ENCODE data around the gene ARHGEF7.
"Not testable (repeated sequence)": the region's sequence is repeated elsewhere in the genome, so short reads cannot be mapped to it uniquely, and the experiment has no call there.

ARHGEF7 gene

DNA sequence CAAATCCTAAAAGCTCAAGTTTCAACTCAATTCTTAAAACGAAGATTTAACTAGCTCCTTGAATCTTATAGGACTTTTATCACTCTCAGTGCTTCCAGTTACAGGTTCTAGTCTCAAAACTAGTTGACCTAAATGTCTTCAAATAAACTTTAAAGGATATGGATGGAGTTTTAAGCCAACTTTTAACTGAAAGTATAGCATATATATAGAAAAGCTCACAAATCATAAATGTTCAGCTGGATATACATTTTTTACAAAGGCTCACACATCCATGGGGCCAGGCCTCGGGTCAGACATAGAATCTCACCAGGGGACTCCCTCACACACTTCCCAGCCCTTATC, 47.1 kb upstream of the ARHGEF7 start:
- H3K27me3 ChIP-seq (ENCODE audit: low read length), result no peaks in the 10 kb centered on the region
- H3F3A ChIP-seq (ENCODE audit: insufficient read depth), result no peaks in the 10 kb centered on the region
- H4K20me1 ChIP-seq (ENCODE audit: low read depth, low read length), result no peaks in the 10 kb centered on the region
- H3K27ac ChIP-seq (ENCODE audit: low read depth, low read length), result no peak overlapping the region
- no peak overlapping the region for H3K4me3 ChIP-seq (ENCODE audit: insufficient read depth, low read length, poor library complexity, severe bottlenecking)
- H3K9me2 ChIP-seq (replicated peaks; ENCODE audit: insufficient read depth, low read length), result no peaks in the 10 kb centered on the region
- no peaks in the 10 kb centered on the region for H3K79me2 ChIP-seq (ENCODE audit: insufficient read depth, low read length)
- H3K9ac ChIP-seq (ENCODE audit: low read length), result no peak overlapping the region
- no peak for TF ChIP-seq CTCF (IDR thresholded peaks at IDR 0.05; ENCODE audit: insufficient read depth, low read length, poor library complexity, severe bottlenecking)
- no peak for TF ChIP-seq EZH2phosphoT487 (conservative IDR thresholded peaks at IDR 0.05; ENCODE audit: low read length)
- H3K9me3 ChIP-seq (ENCODE audit: insufficient read depth, low read length), result no peaks in the 10 kb centered on the region
- no peaks in the 10 kb centered on the region for H3K36me3 ChIP-seq (ENCODE audit: low read length)
- peak overlapping the region; percentile 27 for H3K4me2 ChIP-seq (ENCODE audit: low read depth, low read length, poor library complexity, severe bottlenecking)
- no peak overlapping the region for H2AFZ ChIP-seq (ENCODE audit: low read depth, low read length, severe bottlenecking)

- H3K27ac ChIP-seq (ENCODE audit: low read depth, low read length); H3K4me2 ChIP-seq (ENCODE audit: low read depth, low read length, poor library complexity, severe bottlenecking); H3K79me2 ChIP-seq (ENCODE audit: insufficient read depth, low read length); H2AFZ ChIP-seq (ENCODE audit: low read depth, low read length, severe bottlenecking); H3K4me3 ChIP-seq (ENCODE audit: insufficient read depth, low read length, poor library complexity, severe bottlenecking); H3K9ac ChIP-seq (ENCODE audit: low read length); H3K27me3 ChIP-seq (ENCODE audit: low read length); H3K9me2 ChIP-seq (replicated peaks; ENCODE audit: insufficient read depth, low read length); H3K9me3 ChIP-seq (ENCODE audit: insufficient read depth, low read length); H3F3A ChIP-seq (ENCODE audit: insufficient read depth); H3K36me3 ChIP-seq (ENCODE audit: low read length); H4K20me1 ChIP-seq (ENCODE audit: low read depth, low read length): not testable (repeated sequence)
Measured at GRCh38 chr13:111071120-111071519, 44.0 kb upstream of the ARHGEF7 start.

GRCh38 chr13:111071526-111071925, 43.6 kb upstream of the ARHGEF7 start:
- H2AFZ ChIP-seq (ENCODE audit: low read depth, low read length, severe bottlenecking); H3K27me3 ChIP-seq (ENCODE audit: low read length): not testable (repeated sequence)

DNA sequence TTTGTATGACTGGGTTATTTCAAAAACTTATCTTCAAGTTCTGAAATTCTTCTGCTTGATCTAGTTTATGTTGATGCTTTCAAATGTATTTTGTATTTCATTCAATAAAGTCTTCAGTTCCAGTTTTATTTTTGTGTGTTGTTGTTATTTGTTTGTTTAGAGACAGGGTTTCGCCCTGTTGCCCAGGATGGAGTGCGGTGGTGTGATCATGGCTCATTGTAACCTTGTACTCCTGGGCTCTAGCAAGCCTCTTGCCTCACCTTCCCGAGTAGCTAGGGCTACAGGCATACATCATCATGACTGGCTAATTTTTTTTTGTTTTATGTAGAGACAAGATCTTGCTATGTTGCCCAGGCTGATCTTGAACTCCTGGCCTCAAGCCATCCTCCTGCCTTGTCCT, 40.3 kb upstream of the ARHGEF7 start:
- no peaks in the 10 kb centered on the region for H3K36me3 ChIP-seq (ENCODE audit: low read length)
- H2AFZ ChIP-seq (ENCODE audit: low read depth, low read length, severe bottlenecking), result no peak overlapping the region
- TF ChIP-seq CTCF (IDR thresholded peaks at IDR 0.05; ENCODE audit: insufficient read depth, low read length, poor library complexity, severe bottlenecking), result no peak
- TF ChIP-seq EZH2phosphoT487 (conservative IDR thresholded peaks at IDR 0.05; ENCODE audit: low read length), result no peak
- H3F3A ChIP-seq (ENCODE audit: insufficient read depth), result no peaks in the 10 kb centered on the region
- no peaks in the 10 kb centered on the region for H3K9me2 ChIP-seq (replicated peaks; ENCODE audit: insufficient read depth, low read length)
- H3K9ac ChIP-seq (ENCODE audit: low read length), result no peak overlapping the region
- H3K79me2 ChIP-seq (ENCODE audit: insufficient read depth, low read length), result no peaks in the 10 kb centered on the region
- H3K4me3 ChIP-seq (ENCODE audit: insufficient read depth, low read length, poor library complexity, severe bottlenecking), result no peak overlapping the region
- no peaks in the 10 kb centered on the region for H3K9me3 ChIP-seq (ENCODE audit: insufficient read depth, low read length)
- H3K27ac ChIP-seq (ENCODE audit: low read depth, low read length), result no peak overlapping the region
- H4K20me1 ChIP-seq (ENCODE audit: low read depth, low read length), result no peaks in the 10 kb centered on the region
- H3K4me2 ChIP-seq (ENCODE audit: low read depth, low read length, poor library complexity, severe bottlenecking), result no peak overlapping the region
- H3K27me3 ChIP-seq (ENCODE audit: low read length), result no peaks in the 10 kb centered on the region

More at GRCh38 chr13:111071526-111071925, 43.6 kb upstream of the ARHGEF7 start:
- H3K79me2 ChIP-seq (ENCODE audit: insufficient read depth, low read length); H3K9me2 ChIP-seq (replicated peaks; ENCODE audit: insufficient read depth, low read length); H3K4me3 ChIP-seq (ENCODE audit: insufficient read depth, low read length, poor library complexity, severe bottlenecking); H3K9me3 ChIP-seq (ENCODE audit: insufficient read depth, low read length); H3K27ac ChIP-seq (ENCODE audit: low read depth, low read length); H3K9ac ChIP-seq (ENCODE audit: low read length); H3K36me3 ChIP-seq (ENCODE audit: low read length); H4K20me1 ChIP-seq (ENCODE audit: low read depth, low read length); H3F3A ChIP-seq (ENCODE audit: insufficient read depth); H3K4me2 ChIP-seq (ENCODE audit: low read depth, low read length, poor library complexity, severe bottlenecking): not testable (repeated sequence)

Measured in SU-DHL-6 (cell line).